NCI-H460 (cell line): ENCODE data around the gene OR10H4. TPM values are rescaled to one million over a fixed set of nuclear protein-coding genes. Genes with fewer than 3 reads are reported as not detected.
"Not testable (repeated sequence)": the region's sequence is repeated elsewhere in the genome, so short reads cannot be mapped to it uniquely, and the experiment has no call there.

ENCODE experiments used
- DNase-seq: peaks from one replicate; pipeline ENCODE4 v3.0.0-alpha.2; 2016; ENCODE audit warnings: low read depth; ENCODE audit errors: extremely low read depth
- total RNA-seq: library from RNA; depleted of rRNA; stranded (reverse); fragments of >200 nt; shearing (Covaris generic); gene quantifications from 2 replicates; pipeline ENCODE4 v1.2.3, GENCODE V29; 2014

OR10H4 gene
- total RNA-seq, 1 experiment from 2014 or later = not detected

- no peak for DNase-seq
Measured at GRCh38 chr19:15937771-15938170, 11.0 kb upstream of the OR10H4 start.

GRCh38 chr19:15944401-15944800 lies 4.4 kb upstream of the OR10H4 start:
- no peak for DNase-seq

- DNase-seq = no peak
Measured at GRCh38 chr19:15945301-15945700, 3.5 kb upstream of the OR10H4 start.

- no peak for DNase-seq
Measured at GRCh38 chr19:15954820-15955219, 6.0 kb downstream of the OR10H4 start.

GRCh38 chr19:15962319-15962718 lies 13.5 kb downstream of the OR10H4 start:
- no peak for DNase-seq

- DNase-seq = no peak
Measured at GRCh38 chr19:15964231-15964630, 15.4 kb downstream of the OR10H4 start.

- DNase-seq = peak; percentile 4
Measured at GRCh38 chr19:15971224-15971780, 22.5 kb downstream of the OR10H4 start.

GRCh38 chr19:15972043-15972442 lies 23.2 kb downstream of the OR10H4 start:
- not testable (repeated sequence) for DNase-seq

- DNase-seq = no peak
Measured at GRCh38 chr19:15974856-15975255, 26.0 kb downstream of the OR10H4 start.

GRCh38 chr19:15976836-15977689 lies 28.3 kb downstream of the OR10H4 start:
- DNase-seq = no peak

- DNase-seq = no peak
Measured at GRCh38 chr19:15977690-15978089, 28.9 kb downstream of the OR10H4 start.

GRCh38 chr19:15979293-15979692 lies 30.5 kb downstream of the OR10H4 start:
- DNase-seq = no peak

- DNase-seq = not testable (repeated sequence)
Measured at GRCh38 chr19:15985831-15986230, 37.0 kb downstream of the OR10H4 start.

GRCh38 chr19:15986701-15987100 lies 37.9 kb downstream of the OR10H4 start:
- no peak for DNase-seq

- no peak for DNase-seq
Measured at GRCh38 chr19:15989889-15990288, 41.1 kb downstream of the OR10H4 start.

GRCh38 chr19:15991602-15992001 lies 42.8 kb downstream of the OR10H4 start:
- no peak for DNase-seq

- no peak for DNase-seq
Measured at GRCh38 chr19:15992014-15992413, 43.2 kb downstream of the OR10H4 start.

- no peak for DNase-seq
Measured at GRCh38 chr19:15995536-15995935, 46.7 kb downstream of the OR10H4 start.

- DNase-seq = no peak
Measured at GRCh38 chr19:15998166-15998565, 49.4 kb downstream of the OR10H4 start.
